HG02571 (cell line): ENCODE measurements around the gene TNS3.

ENCODE experiments used
- ATAC-seq: cut with Tn5 transposase; IDR thresholded peaks from one replicate; pipeline ENCODE4 v1.9.1; 2021; ENCODE audit warnings: mild to moderate bottlenecking, moderate library complexity; ENCODE audit not compliant: unreplicated experiment

TNS3 gene

GRCh38 chr7:47297120-47297519, 284.8 kb downstream of the TNS3 start:
- ATAC-seq = no peak

DNA sequence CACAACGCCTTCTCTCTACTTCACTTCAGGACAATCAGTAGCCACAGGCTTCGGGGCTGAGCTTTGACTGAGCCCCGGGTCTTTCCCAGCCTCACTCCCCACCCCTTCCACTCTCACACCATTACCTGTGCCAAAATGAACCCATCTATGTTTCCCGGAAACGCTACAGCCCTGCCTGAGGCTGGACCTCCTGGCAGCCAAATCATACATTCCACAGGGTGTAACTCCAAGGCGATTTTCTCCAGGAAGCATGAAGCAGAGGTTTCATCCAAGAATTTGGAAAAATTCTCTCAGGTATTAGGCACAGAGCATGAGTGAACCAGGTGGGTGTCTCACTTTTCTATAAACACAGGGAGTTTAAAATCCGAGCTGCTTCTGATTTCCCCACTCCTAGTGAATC, 286.3 kb downstream of the TNS3 start:
- no peak for ATAC-seq

GRCh38 chr7:47294556-47295222, 287.2 kb downstream of the TNS3 start:
- no peak for ATAC-seq

- ATAC-seq = no peak
Observed at GRCh38 chr7:47293884-47294555, 287.9 kb downstream of the TNS3 start.

GRCh38 chr7:47292832-47293309, 289.0 kb downstream of the TNS3 start:
- no peak for ATAC-seq

DNA sequence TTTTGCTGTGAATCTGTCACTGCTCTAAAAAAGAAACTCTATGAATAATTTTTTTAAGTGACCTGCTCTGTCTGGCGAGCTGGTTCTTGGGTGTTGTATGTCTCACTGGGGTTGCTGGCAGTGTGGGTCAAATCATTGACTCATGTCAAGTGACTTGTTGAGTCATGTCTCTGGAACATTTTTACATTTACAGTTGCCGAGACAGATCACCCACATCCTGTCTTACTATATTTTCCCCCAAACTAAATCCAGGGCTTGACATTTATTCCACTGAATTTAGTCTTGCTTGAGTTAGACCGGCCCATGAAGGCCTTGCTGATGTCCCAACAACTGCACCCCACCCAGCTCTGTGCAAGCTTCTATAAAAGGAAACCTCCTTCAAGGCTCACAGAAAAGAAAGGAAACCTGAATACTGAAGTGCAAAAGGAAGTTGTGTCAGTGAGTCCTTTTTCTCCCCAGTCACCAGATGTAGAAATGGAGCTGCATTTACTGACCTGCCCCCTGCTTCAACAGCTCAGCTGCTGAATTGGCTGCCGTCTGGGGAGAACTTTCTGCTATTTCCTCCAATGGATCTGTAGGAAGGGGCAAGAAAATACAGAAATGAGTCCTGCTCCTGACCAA, 290.3 kb downstream of the TNS3 start:
- peak; percentile 92 for ATAC-seq

GRCh38 chr7:47290867-47291266, 291.0 kb downstream of the TNS3 start:
- no peak for ATAC-seq

- no peak for ATAC-seq
Observed at GRCh38 chr7:47290466-47290865, 291.4 kb downstream of the TNS3 start.

GRCh38 chr7:47288060-47288459, 293.9 kb downstream of the TNS3 start:
- no peak for ATAC-seq

GRCh38 chr7:47285860-47286491, 295.9 kb downstream of the TNS3 start:
- ATAC-seq = no peak

- no peak for ATAC-seq
Observed at GRCh38 chr7:47284691-47285635, 296.9 kb downstream of the TNS3 start.

GRCh38 chr7:47283497-47284131, 298.3 kb downstream of the TNS3 start:
- no peak for ATAC-seq

GRCh38 chr7:47282790-47283496, 299.0 kb downstream of the TNS3 start:
- no peak for ATAC-seq

DNA sequence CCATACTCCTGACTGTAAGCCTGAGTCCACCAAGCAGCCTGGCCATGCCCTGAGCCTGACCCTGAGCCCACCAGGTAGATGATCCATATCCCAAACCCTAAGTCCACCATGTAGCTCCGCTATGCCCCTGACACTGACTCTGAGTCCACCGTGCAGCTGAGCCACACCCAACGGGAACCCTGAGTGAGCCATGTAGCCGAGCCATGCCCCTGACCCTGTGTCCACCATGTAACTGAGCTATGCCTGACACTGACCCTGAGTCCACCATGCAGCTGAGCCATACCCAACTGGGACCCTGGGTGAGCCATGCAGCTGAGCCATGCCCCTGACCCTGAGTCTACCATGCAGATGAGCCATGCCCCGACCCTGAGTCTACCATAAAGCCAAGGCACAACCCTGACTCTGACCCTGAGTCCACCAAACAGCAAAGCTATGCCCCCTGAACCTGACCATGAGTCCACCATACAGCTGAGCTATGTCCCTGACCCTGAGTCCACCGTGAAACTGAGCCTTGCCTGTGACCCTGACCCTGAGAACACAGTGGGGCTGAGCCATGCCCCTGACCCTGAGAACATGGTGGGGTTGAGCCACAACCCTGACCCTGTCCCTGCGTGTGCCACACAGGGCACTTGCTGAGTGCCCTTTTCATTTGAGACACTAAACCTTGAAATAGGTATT, 299.8 kb downstream of the TNS3 start:
- ATAC-seq = no peak

DNA sequence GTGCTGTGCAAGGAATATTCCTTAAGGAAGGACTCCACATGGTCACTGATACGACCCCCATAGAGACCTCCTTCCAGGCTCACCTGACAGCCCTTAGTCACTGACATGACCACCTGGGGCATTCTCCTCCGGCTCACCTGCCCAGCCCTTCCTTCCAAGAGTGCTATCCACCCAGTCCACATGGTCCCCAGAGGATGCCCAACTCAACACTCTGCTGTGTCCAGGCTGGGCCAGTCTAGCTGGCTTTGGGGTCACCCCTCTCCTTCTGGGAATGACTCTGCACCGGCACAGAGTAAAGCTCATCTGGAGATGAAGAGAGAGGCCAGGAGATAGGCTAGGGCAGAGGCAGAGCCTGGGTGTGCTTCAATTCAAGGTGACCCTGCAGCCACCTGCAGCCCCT, 300.8 kb downstream of the TNS3 start:
- ATAC-seq = no peak

GRCh38 chr7:47280114-47280513, 301.8 kb downstream of the TNS3 start:
- ATAC-seq = no peak

GRCh38 chr7:47278043-47278442, 303.9 kb downstream of the TNS3 start:
- ATAC-seq = no peak

DNA sequence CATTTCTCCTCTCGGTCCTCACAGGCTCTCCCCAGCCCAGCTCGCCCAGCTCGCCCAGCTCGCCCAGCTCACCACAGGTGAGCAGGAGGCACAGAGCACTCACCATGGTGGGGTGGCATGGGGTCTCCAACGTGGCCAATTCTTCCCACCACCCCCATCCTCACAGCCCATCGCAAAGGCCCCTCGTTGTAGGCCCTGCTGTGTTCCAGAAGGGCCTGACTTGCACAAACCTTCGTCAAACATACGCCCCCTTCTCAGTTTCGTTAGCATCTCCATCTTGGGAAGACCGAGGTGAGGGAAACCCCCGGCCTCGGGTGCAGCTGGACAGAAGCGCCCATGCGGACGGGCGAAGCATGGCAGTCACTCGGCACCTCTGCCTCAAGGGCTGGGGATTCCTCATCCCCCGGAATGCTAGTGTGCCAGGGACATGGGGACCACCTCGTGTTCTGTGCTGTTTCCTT, 304.6 kb downstream of the TNS3 start:
- no peak for ATAC-seq
